ENCODE results near the gene NPFF. TPM values are rescaled to one million over a fixed set of nuclear protein-coding genes. Genes with fewer than 3 reads are reported as not detected.
A peak's percentile ranks its signal among the peaks of the same experiment; 100 is the strongest.

NPFF gene
- polyA plus RNA-seq, 1 donor (not counting 4 experiments of a cell fraction or from before 2014, with no cell fraction given): not detected

- peaks cover 16 to 40% of the 10 kb centered on the region in 2 experiments for H3K36me3 ChIP-seq (ENCODE audit: control insufficient read depth in 2 of 2, extremely low read depth in 1 of 2, insufficient read depth in 2 of 2, low read length in 2 of 2)
- dilution Hi-C loops (cut with MboI; ENCODE audit: extremely low pct_ligation_motif_present, low sequenced_read_pairs): no loop called here
- no peaks in the 10 kb centered on the region for H3K27me3 ChIP-seq (ENCODE audit: control insufficient read depth, extremely low read depth, insufficient read depth, low read length)
- FAIRE-seq (no peak), DNase-seq (ENCODE audit: low read depth, low spot score) (no peak)
- H3K9ac ChIP-seq (ENCODE audit: control insufficient read depth, extremely low read depth, insufficient read depth, low read length): no peak overlapping the region
- H3K4me2 ChIP-seq (ENCODE audit: control insufficient read depth, extremely low read depth, insufficient read depth, low read depth, low read length): no peak overlapping the region
- no peak overlapping the region for H2AFZ ChIP-seq (ENCODE audit: control insufficient read depth, low read length)
- peaks cover 14% of the 10 kb centered on the region for H4K20me1 ChIP-seq (ENCODE audit: control insufficient read depth, extremely low read depth, insufficient read depth, low read length)
- H3K9me3 ChIP-seq (ENCODE audit: control insufficient read depth, low read depth, low read length): no peaks in the 10 kb centered on the region
- no peak overlapping the region for H3K4me3 ChIP-seq (ENCODE audit: control insufficient read depth in 2 of 3, extremely low read depth in 1 of 3, insufficient read depth in 2 of 3, low read depth in 1 of 3, low read length in 3 of 3)
- no peak for TF ChIP-seq CTCF (optimal IDR thresholded peaks at IDR 0.05 in 1 of 3, IDR thresholded peaks at IDR 0.05 in 1 of 3, conservative IDR thresholded peaks at IDR 0.05 in 1 of 3; ENCODE audit: extremely low read depth in 1 of 3, insufficient read depth in 2 of 3, low read length in 3 of 3)
- no peak for TF ChIP-seq EZH2 (IDR thresholded peaks at IDR 0.05; ENCODE audit: low read length)
- peaks cover 3% of the 10 kb centered on the region for H3K9me1 ChIP-seq (ENCODE audit: control insufficient read depth, extremely low read depth, insufficient read depth, low read length)
- no peaks in the 10 kb centered on the region for H3K79me2 ChIP-seq (ENCODE audit: control insufficient read depth, insufficient read depth, low read length)
- H3K4me1 ChIP-seq (ENCODE audit: control insufficient read depth, extremely low read depth, insufficient read depth, low read length): peaks cover 23% of the 10 kb centered on the region
- H3K27ac ChIP-seq (ENCODE audit: control insufficient read depth, insufficient read depth, low read length): no peak overlapping the region
Observed at GRCh38 chr12:53483979-53484377, 23.3 kb downstream of the NPFF start.

GRCh38 chr12:53483225-53483978, 23.9 kb downstream of the NPFF start:
- H3K9me1 ChIP-seq (ENCODE audit: control insufficient read depth, extremely low read depth, insufficient read depth, low read length): peaks cover 3% of the 10 kb centered on the region
- H4K20me1 ChIP-seq (ENCODE audit: control insufficient read depth, extremely low read depth, insufficient read depth, low read length): peaks cover 14% of the 10 kb centered on the region
- peaks cover 18 to 42% of the 10 kb centered on the region in 2 experiments for H3K36me3 ChIP-seq (ENCODE audit: control insufficient read depth in 2 of 2, extremely low read depth in 1 of 2, insufficient read depth in 2 of 2, low read length in 2 of 2)
- peaks cover 23% of the 10 kb centered on the region for H3K4me1 ChIP-seq (ENCODE audit: control insufficient read depth, extremely low read depth, insufficient read depth, low read length)
- no peak for TF ChIP-seq CTCF (optimal IDR thresholded peaks at IDR 0.05 in 1 of 3, IDR thresholded peaks at IDR 0.05 in 1 of 3, conservative IDR thresholded peaks at IDR 0.05 in 1 of 3; ENCODE audit: extremely low read depth in 1 of 3, insufficient read depth in 2 of 3, low read length in 3 of 3)
- no peak for DNase-seq (ENCODE audit: low read depth, low spot score)
- no peaks in the 10 kb centered on the region for H3K27me3 ChIP-seq (ENCODE audit: control insufficient read depth, extremely low read depth, insufficient read depth, low read length)
- no peak overlapping the region for H3K4me3 ChIP-seq (ENCODE audit: control insufficient read depth in 2 of 3, extremely low read depth in 1 of 3, insufficient read depth in 2 of 3, low read depth in 1 of 3, low read length in 3 of 3)
- H2AFZ ChIP-seq (ENCODE audit: control insufficient read depth, low read length): no peak overlapping the region
- dilution Hi-C loops (cut with MboI; ENCODE audit: extremely low pct_ligation_motif_present, low sequenced_read_pairs): no loop called here
- no peak overlapping the region for H3K9ac ChIP-seq (ENCODE audit: control insufficient read depth, extremely low read depth, insufficient read depth, low read length)
- FAIRE-seq: peak; percentile 23
- no peaks in the 10 kb centered on the region for H3K9me3 ChIP-seq (ENCODE audit: control insufficient read depth, low read depth, low read length)
- H3K79me2 ChIP-seq (ENCODE audit: control insufficient read depth, insufficient read depth, low read length): no peaks in the 10 kb centered on the region
- H3K4me2 ChIP-seq (ENCODE audit: control insufficient read depth, extremely low read depth, insufficient read depth, low read depth, low read length): no peak overlapping the region
- no peak overlapping the region for H3K27ac ChIP-seq (ENCODE audit: control insufficient read depth, insufficient read depth, low read length)

Data from keratinocyte (primary cell).